ENCODE measurements around the gene RCBTB1. TPM values are rescaled to one million over a fixed set of nuclear protein-coding genes. Genes with fewer than 3 reads are reported as not detected.
"Not testable (repeated sequence)": the region's sequence is repeated elsewhere in the genome, so short reads cannot be mapped to it uniquely, and the experiment has no call there.

RCBTB1 gene
- total RNA-seq, 2 experiments from 2014 or later: 17.6 to 19.5 TPM

DNA sequence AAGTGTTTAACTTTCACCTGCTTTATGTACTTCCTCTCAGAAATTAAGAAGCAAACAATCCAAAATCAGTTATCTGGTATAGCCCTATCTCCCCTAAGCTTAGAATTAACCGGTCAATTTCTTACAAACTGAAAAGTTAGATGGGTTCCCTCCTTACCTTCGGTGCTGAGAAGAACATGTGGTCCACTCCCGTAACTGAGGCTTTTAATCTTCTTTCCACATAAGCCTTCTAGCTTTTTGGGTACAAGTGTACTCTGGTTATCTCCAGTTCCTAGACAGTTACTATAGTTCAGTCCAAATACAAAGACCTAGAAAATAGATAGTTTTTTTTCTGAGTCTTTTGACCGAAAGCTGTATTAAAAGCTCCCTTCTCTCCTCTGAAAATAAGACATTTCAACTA, 18.9 kb downstream of the RCBTB1 start:
- POLR2A ChIA-PET: no interaction called here
- CTCF ChIA-PET: no interaction called here

GRCh38 chr13:49565461-49565860, 19.9 kb downstream of the RCBTB1 start:
- CTCF ChIA-PET, POLR2A ChIA-PET: not testable (repeated sequence)

DNA sequence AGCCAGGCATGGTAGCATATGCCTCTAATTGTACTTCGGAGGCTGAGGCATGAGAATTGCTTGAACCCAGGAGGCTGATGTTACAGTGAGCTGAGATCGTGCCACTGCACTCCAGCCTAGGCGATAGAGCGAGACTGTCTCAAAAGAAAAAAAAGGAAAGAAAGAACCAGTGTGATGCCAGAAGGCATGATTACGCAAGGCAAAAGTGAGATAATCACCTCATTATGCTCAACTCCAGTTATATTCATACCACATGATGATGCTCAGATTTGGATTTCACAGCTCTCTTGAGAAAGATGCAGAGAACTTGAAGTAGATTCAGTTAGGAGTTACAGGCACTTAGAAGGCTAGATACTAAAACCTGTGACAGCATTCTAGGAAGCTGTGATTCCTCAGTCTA, 21.8 kb downstream of the RCBTB1 start:
- POLR2A ChIA-PET: no interaction called here
- CTCF ChIA-PET: no interaction called here

DNA sequence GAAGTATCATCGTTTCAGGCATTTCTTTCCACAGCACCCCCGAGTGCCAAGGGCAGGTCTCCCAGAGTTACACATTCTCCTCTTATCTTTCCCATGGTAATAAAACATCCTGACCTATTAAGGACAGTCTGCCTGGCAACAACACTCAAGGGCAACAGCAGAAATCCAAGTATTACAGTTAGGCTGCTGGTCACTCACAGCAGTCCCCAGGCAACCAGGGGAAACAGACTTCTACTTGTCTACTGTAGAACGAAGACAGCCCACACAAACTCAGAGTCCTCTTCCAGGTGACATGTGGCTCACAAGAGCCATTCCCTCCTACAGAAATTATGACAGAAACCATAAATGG, 24.3 kb downstream of the RCBTB1 start:
- POLR2A ChIA-PET: no interaction called here
- CTCF ChIA-PET: interaction anchor here (0.6 kb wide), 1 partner anchor 454 kb away, joined by 3 read pairs; no protein-coding TSS in a partner anchor

GRCh38 chr13:49560270-49561061, 24.9 kb downstream of the RCBTB1 start:
- POLR2A ChIA-PET: no interaction called here
- CTCF ChIA-PET: interaction anchor here (0.6 kb wide), 1 partner anchor 454 kb away, joined by 3 read pairs; no protein-coding TSS in a partner anchor

DNA sequence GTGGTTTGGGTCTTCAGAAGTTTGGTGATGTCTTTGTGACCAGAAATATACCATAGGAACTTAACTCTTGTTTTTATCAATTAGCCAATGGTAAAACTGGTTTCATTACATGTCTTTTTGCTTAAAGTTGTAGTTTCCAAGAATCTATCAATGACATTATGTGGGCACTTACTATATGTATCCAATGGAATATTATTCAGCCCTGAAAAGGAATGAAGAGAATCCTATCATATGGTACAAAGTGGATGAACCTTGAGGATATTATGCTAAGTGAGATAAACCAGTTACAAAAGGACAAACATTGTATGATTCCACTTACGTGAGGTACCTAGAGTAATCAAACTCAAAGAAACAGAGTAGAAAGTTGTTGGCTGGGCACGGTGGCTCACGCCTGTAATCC, 26.4 kb downstream of the RCBTB1 start:
- ChIA-PET CTCF (no interaction called here), POLR2A (interaction anchor here (0.6 kb wide), 1 partner anchor 26 kb away, joined by 6 read pairs; no protein-coding TSS in a partner anchor)

DNA sequence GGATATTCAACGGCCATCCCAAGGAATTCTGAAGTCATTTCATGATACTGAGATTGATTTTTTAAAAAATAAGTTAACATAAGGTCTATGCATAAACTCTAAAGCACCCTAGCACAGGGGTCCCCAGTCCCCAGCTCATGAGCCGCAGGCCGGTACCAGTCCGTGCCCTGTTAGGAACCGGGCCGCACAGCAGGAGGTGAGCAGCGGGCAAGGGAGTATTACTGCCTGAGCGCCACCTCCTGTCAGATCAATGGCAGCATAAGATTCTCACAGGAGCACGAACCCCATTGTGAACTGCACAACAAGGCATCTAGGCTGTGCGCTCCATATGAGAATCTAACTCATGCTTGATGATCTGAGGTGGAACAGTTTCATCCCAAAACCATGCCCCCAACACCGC, 31.0 kb downstream of the RCBTB1 start:
- CTCF ChIA-PET: no interaction called here
- POLR2A ChIA-PET: no interaction called here

GRCh38 chr13:49553888-49554287, 31.5 kb downstream of the RCBTB1 start:
- CTCF ChIA-PET: no interaction called here
- POLR2A ChIA-PET: no interaction called here

GRCh38 chr13:49550942-49551644, 34.3 kb downstream of the RCBTB1 start:
- ChIA-PET CTCF (no interaction called here), POLR2A (no interaction called here)

GRCh38 chr13:49549289-49549688, 36.1 kb downstream of the RCBTB1 start:
- ChIA-PET CTCF (no interaction called here), POLR2A (no interaction called here)

GRCh38 chr13:49546561-49546960, 38.8 kb downstream of the RCBTB1 start:
- POLR2A ChIA-PET: no interaction called here
- CTCF ChIA-PET: no interaction called here

GRCh38 chr13:49545661-49546060, 39.7 kb downstream of the RCBTB1 start:
- ChIA-PET POLR2A (no interaction called here), CTCF (no interaction called here)

- ChIA-PET POLR2A (no interaction called here), CTCF (no interaction called here)
These were observed 41.7 kb downstream of the RCBTB1 start for GRCh38 chr13:49543656-49544055.

GRCh38 chr13:49540552-49540951, 44.8 kb downstream of the RCBTB1 start:
- CTCF ChIA-PET: interaction anchor here (0.9 kb wide), 1 partner anchor 12 kb away, joined by 3 read pairs; no protein-coding TSS in a partner anchor
- POLR2A ChIA-PET: no interaction called here

DNA sequence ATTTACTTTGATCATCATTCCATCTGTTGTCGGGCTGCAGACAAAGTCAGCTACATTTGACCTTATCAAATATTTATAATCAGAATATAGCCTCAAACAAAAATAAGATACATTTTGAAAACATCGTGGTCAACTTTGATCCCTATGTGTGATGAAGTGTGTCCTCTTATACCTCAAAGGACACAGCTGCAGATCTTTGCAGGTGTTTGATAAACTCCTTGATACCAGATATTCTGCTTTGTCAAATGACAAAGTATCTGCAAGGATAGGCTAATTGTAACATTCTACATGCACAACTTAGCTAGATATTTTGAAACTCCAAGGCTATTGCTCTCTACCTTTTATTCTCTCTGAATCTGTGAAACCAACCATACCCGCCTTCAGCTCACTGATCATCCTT, 45.6 kb downstream of the RCBTB1 start:
- CTCF ChIA-PET: no interaction called here
- POLR2A ChIA-PET: no interaction called here

DNA sequence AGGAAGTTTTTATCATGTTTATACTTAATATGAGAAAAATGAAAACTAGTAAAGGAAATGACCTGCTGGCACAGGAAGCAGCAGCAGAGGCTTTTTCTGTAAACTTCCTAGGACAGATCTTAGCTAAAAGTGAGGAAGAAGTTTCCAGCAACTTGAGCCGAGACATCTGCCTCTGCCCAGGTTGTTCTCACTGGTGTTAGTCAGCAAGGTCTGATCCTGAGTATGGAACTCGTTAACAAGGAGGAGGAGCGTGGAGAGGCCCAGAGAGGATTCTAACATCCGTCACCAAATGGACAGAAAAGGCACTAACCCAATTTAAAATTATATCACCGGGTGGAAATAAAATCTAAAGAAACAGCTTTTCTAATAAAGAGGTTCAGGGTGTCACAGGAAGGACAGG, 46.0 kb downstream of the RCBTB1 start:
- ChIA-PET CTCF (no interaction called here), POLR2A (no interaction called here)

DNA sequence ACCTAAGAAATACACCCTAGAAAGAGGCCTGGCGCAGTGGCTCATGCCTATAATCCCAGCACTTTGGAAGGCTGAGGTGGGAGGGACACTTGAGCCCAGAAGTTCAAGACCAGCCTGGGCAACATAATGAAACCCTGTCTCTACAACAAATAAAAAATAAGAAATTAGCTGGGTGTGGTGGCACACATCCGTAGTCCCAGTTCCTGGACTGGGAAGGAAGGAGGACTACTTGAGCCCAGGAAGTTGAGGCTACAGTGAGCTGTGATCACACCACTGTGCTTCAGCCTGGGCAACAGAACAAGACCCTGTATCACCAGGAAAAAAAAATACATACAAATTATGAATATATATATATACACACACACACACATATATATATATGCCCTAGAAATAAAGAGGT, 47.0 kb downstream of the RCBTB1 start:
- ChIA-PET POLR2A (no interaction called here), CTCF (no interaction called here)

- POLR2A ChIA-PET: no interaction called here
- CTCF ChIA-PET: no interaction called here
These were observed 49.0 kb downstream of the RCBTB1 start for GRCh38 chr13:49536144-49536873.

DNA sequence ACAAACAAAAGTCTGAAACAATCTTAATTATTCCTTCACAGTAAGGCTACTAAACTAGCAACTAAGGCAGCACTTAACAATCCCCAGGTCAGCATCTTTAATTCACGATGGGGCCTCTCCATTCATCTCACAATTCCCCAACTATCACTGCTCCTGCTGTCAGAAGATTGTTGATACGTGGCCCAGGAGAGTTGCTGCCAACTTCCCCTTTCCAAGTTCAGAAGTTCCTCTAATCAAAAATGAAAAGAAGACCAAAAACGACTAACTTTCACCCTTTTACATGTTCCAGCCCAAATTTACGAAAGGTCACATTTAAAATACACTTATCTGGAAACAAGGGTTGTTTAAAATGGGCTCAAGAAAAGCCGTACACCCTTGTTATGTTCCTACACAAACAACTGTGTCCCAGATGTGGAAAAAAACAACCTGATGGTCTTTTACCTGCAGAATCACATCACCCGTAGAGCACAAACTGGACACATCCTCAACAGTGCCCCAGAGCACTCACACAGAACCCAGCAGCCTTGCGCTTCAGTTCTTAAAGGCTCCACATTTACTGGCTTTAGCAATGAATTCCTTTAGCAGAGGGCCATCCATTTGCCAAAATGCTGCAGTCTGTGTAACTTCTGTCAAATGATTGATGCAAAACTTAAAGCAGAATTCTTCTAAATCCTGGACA, 51.6 kb downstream of the RCBTB1 start:
- POLR2A ChIA-PET: no interaction called here
- CTCF ChIA-PET: no interaction called here

- ChIA-PET POLR2A (no interaction called here), CTCF (no interaction called here)
These were observed 52.3 kb downstream of the RCBTB1 start for GRCh38 chr13:49533011-49533410.
